Epithelial cell of proximal tubule (primary cell): Measurements from ENCODE around the gene ZNF687. TPM values are rescaled to one million over a fixed set of nuclear protein-coding genes. Genes with fewer than 3 reads are reported as not detected.
"Not testable (repeated sequence)": the region's sequence is repeated elsewhere in the genome, so short reads cannot be mapped to it uniquely, and the experiment has no call there.

Experiments
- DNase-seq: peaks from one replicate; pipeline ENCODE4 v3.0.0-alpha.2; 2011; ENCODE audit warnings: low read depth
- H3K4me3 ChIP-seq: 2 replicates; pipeline ENCODE4 v1.5.1; 2011; ENCODE audit warnings: low read depth, mild to moderate bottlenecking, low read length
- total RNA-seq: library from RNA; depleted of rRNA; stranded (reverse); fragments of >200 nt; gene quantifications from 2 replicates; pipeline ENCODE4 v1.2.3, GENCODE V29; 2015
- TF ChIP-seq, protein P1 (sequence below): conservative IDR thresholded peaks from 2 replicates; pipeline ENCODE4 v1.5.1; 2012; ENCODE audit warnings: low read depth, mild to moderate bottlenecking, low read length

ZNF687 gene
- total RNA-seq, 1 donor from 2014 or later = 14.0 TPM

DNA sequence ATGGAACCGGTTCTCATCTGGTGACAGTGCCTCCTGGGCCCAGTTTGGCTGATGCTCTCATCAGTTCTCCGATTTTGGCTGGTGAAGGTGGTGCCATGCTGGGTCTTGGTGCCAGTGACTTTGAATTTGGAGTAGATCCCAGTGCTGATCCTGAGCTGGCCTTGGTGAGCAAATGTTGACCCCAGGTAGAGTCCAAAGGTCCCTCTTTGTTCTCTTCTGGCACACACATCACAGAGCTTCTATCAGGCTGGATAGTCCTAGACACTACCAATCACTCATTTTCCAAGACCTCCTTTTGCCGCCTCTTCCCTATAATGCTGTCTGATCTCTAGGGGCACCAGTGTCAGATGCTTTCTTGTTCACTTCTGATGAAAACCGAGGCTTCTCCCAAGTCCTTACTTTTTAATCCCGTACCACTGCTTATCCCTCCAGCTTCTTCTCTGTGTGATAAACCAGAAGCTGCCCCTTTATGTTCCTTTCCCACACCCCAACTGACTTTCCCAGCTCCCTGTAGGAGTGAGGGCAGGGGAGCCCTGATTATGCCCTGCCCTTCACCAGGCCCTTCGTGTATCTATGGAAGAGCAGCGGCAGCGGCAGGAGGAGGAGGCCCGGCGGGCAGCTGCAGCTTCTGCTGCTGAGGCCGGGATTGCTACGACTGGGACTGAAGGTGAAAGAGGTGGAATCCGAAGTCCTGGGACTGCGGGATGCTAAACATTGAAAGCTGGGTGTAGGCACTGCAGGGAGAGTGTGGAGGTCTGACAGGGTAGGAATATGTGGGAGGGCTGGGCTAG lies 16.5 kb upstream of the ZNF687 start:
- DNase-seq = no peak
- TF ChIP-seq, protein P1, sequence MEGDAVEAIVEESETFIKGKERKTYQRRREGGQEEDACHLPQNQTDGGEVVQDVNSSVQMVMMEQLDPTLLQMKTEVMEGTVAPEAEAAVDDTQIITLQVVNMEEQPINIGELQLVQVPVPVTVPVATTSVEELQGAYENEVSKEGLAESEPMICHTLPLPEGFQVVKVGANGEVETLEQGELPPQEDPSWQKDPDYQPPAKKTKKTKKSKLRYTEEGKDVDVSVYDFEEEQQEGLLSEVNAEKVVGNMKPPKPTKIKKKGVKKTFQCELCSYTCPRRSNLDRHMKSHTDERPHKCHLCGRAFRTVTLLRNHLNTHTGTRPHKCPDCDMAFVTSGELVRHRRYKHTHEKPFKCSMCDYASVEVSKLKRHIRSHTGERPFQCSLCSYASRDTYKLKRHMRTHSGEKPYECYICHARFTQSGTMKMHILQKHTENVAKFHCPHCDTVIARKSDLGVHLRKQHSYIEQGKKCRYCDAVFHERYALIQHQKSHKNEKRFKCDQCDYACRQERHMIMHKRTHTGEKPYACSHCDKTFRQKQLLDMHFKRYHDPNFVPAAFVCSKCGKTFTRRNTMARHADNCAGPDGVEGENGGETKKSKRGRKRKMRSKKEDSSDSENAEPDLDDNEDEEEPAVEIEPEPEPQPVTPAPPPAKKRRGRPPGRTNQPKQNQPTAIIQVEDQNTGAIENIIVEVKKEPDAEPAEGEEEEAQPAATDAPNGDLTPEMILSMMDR = no peak
- H3K4me3 ChIP-seq = no peak overlapping the region

DNA sequence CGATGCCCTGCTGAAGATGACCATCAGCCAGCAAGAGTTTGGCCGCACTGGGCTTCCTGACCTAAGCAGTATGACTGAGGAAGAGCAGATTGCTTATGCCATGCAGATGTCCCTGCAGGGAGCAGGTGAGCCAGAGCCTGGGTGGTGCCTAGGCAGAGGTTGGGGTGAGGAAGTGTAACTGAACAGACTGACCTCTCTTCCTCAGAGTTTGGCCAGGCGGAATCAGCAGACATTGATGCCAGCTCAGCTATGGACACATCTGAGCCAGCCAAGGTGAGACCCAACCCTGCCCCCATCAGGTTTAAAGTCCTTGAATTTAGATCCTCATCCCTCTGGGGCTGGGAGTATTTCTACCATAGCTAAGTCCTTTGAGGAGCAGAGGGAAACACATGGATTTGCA lies 15.8 kb upstream of the ZNF687 start:
- no peak for DNase-seq
- TF ChIP-seq, protein P1 = no peak
- no peak overlapping the region for H3K4me3 ChIP-seq

DNA sequence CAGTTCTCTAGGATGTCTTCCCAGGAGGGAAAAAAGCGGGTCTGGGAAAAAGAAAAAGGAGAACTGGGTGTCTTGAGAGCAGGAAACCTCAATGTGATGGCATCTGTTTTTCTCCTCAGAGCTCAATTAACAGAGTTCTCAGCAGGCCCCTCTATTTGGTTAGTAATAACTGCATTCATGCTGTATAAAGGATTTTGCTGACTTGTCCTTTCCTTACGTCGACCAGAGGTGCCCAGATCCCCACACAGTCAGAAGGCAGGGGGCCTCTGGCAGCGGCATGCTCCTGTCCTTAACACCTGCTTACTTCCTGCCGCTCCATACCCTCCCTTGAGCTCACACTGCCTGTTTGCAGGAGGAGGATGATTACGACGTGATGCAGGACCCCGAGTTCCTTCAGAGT lies 15.3 kb upstream of the ZNF687 start:
- DNase-seq = no peak
- TF ChIP-seq, protein P1 = no peak
- no peak overlapping the region for H3K4me3 ChIP-seq

DNA sequence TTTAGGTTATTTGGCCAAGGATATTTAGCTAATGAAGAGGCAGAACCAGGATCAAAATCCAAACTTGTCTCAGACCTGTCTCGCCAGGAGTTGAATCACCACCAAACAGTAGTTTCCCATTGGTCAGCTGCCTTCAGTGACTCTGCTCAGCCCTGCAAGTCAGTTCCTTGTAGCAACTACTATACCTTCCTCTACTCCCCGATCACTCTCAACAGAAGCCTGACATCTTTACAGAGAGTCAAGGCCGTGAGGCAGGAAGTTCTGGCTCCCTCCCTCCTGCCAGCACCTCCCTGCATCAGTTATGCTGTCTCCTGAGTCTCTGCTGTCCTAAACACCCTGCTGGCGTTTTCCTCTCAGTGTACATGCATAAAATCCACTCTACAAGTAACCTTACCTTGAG lies 14.3 kb upstream of the ZNF687 start:
- TF ChIP-seq, protein P1 = no peak
- no peak for DNase-seq
- no peak overlapping the region for H3K4me3 ChIP-seq

DNA sequence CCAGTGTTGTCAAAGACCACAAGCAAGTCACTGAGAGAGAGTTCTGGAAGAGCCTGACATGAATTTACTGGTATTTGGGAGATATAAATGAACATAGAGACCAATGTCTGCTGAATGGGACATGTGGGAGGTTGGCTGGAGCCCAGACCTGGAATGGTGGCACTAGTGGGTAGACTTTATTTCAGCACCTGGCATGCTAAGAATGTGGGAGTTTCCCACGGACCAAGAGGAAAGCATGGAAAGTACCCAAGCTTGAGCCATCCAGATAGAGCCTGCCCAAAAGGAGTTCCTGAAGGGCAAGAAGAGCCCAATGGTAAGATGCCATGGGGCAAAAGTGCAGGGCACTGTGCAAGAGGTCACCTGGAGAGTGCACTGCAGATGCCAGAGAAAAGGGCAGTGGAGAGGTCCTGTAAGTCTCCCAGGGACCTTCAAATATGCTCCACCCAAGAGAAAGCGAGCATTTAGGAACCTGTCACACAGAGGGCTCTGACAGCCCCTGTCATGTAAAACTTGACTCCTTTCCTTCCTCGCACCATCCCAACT lies 8.1 kb upstream of the ZNF687 start:
- DNase-seq = no peak
- no peak overlapping the region for H3K4me3 ChIP-seq
- TF ChIP-seq, protein P1 = no peak

DNA sequence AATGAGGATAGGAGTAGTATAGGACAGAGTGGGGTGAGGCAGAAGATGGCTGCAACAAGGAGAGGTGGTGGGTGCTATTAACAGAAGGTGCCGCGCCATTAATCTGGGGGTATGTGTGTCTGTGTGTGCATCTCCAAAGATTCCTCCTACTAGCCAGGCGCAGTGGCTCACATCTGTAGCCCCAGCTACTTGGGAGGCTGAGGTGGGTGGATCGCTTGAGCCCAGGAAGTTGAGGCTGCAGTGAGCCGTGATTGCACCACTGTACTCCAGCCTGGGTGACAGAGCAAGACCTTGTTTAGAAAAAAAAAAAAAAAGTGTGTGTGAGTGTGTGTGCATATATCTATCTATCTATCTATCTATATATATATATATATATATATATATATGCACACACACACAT lies 6.8 kb upstream of the ZNF687 start:
- H3K4me3 ChIP-seq, DNase-seq: not testable (repeated sequence)

DNA sequence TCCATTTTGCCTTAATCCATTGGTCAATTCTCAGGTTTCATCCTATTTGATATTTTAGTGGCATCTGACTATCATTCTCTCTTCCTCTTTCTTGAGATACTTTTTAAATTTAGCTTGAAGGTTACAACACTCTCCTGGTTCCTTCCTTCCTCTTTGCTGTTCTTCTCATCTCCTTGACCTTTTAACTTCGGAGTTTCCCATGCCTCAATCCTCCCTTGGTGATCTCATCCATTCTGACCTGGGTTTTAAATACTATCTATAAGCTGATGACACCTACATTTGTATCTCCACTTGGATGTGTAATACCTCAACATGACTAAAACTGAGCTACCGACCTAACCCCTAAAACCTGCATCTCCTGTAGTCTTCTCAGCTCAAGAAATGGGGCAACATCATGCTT lies 4.8 kb upstream of the ZNF687 start:
- H3K4me3 ChIP-seq = no peak overlapping the region
- TF ChIP-seq, protein P1 = no peak
- DNase-seq = no peak
